GM12892 (cell line): ENCODE data around the gene NUFIP2.
"Not testable (repeated sequence)": the region's sequence is repeated elsewhere in the genome, so short reads cannot be mapped to it uniquely, and the experiment has no call there.

ENCODE experiments used
- DNase-seq: peaks from one replicate; pipeline ENCODE4 v3.0.0; 2011; ENCODE audit not compliant: insufficient read length
- FAIRE-seq: peaks from 2 replicates; lab custom pipeline; 2011; peaks lifted over from hg19 to GRCh38; lab: Jason Lieb, UNC
- POLR2A ChIP-seq: IDR thresholded peaks from 2 replicates; pipeline ENCODE4 v1.6.1; 2011; ENCODE audit warnings: low read depth, low read length, control low read depth
- POLR2AphosphoS5 ChIP-seq: IDR thresholded peaks from 2 replicates; pipeline ENCODE4 v1.6.1; 2011; ENCODE audit warnings: low read depth, low read length, control low read depth
- TAF1 ChIP-seq: IDR thresholded peaks from 2 replicates; pipeline ENCODE4 v1.6.1; 2011; ENCODE audit warnings: low read depth, mild to moderate bottlenecking, control low read depth, low read length, borderline replicate concordance

The NUFIP2 gene

GRCh38 chr17:29225396-29225795 lies 68.6 kb downstream of the NUFIP2 start:
- DNase-seq (no peak), FAIRE-seq (no peak)
- TF ChIP-seq POLR2AphosphoS5 (no peak), TAF1 (no peak), POLR2A (no peak)

- FAIRE-seq, DNase-seq: not testable (repeated sequence)
These were observed 72.6 kb downstream of the NUFIP2 start for GRCh38 chr17:29221338-29221737.

DNA sequence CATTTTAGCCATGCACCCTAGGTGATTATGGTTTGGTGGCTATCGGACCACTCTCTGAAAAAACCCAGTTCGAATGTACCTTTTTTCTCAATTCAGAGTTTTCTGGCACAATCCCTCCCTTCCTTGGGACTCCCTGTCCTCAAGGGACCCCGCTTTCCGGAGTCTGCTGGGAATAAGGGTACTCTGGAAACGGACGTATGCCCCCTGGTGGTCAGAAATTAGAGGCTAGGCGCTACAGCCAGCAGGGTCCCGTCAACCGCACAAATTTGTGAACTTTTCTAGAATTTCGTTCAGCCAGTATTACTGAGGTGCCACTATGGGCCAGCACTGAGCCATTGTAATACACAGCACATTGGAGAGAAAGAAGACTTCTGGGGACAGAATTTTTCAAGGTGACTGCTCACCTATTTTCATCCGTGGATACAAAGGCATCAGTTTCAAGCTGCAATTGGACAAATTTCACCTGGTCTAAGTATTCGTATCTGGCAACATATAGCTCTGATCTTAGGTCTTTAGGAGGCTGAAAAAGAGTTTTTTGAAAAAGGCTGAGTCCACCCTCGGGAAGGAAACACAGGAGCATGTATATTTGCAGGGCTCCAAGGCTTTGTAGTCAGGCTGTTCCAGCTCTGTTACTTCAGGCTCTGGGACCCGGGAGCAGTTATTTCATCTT lies 74.4 kb downstream of the NUFIP2 start:
- no peak for TF ChIP-seq TAF1
- TF ChIP-seq POLR2A, result no peak
- TF ChIP-seq POLR2AphosphoS5, result no peak
- peak; percentile 56 for FAIRE-seq
- peak; percentile 52 for DNase-seq

- FAIRE-seq (no peak), DNase-seq (no peak)
- TF ChIP-seq POLR2A (no peak), TAF1 (no peak), POLR2AphosphoS5 (no peak)
These were observed 77.1 kb downstream of the NUFIP2 start for GRCh38 chr17:29216856-29217255.

DNA sequence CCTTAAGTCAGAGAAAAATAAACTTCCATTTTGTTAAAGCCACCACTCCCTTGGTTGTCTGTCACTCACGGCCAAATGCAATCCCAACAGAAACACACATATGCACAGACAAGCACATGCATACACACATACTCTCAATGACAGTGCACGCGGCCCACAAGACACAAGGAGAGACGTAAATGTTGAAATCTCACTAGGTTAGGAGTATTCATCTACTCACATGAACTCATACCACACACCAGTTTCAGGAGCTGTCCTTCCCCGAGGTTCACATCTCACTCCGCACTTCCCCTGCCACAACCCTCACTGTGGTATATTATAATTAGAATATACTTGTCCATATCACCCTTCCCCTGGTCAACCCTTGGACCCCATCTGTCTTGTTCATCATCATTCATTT lies 77.8 kb downstream of the NUFIP2 start:
- FAIRE-seq (no peak), DNase-seq (no peak)
- no peak for TF ChIP-seq POLR2A
- TF ChIP-seq POLR2AphosphoS5, result no peak
- no peak for TF ChIP-seq TAF1

DNA sequence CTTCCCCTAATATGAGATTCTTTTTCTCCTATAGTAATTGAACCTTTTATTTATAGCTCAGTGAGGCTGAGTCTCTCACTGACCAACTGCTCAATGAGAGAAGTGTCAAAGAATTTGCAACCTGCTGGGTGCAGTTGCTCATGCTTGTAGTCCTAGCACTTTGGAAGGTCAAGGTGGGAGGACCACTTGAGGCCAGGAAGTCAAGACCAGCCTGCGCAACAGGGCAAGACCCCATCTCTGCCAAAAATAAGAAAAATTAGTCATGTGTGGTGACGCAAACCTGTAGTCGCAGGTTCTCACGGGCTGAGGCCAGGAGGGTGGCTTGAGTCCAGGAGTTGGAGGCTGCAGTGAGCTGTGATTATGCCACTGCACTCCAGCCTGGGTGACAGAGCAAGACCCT lies 78.2 kb downstream of the NUFIP2 start:
- TF ChIP-seq POLR2A (no peak), TAF1 (no peak), POLR2AphosphoS5 (no peak)
- DNase-seq, result no peak
- no peak for FAIRE-seq

GRCh38 chr17:29215174-29215573 lies 78.8 kb downstream of the NUFIP2 start:
- FAIRE-seq, result no peak
- TF ChIP-seq TAF1 (no peak), POLR2A (no peak), POLR2AphosphoS5 (no peak)
- no peak for DNase-seq

GRCh38 chr17:29214215-29215146 lies 79.5 kb downstream of the NUFIP2 start:
- FAIRE-seq (no peak), DNase-seq (no peak)
- no peak for TF ChIP-seq POLR2A
- TF ChIP-seq POLR2AphosphoS5, result no peak
- TF ChIP-seq TAF1, result no peak

DNA sequence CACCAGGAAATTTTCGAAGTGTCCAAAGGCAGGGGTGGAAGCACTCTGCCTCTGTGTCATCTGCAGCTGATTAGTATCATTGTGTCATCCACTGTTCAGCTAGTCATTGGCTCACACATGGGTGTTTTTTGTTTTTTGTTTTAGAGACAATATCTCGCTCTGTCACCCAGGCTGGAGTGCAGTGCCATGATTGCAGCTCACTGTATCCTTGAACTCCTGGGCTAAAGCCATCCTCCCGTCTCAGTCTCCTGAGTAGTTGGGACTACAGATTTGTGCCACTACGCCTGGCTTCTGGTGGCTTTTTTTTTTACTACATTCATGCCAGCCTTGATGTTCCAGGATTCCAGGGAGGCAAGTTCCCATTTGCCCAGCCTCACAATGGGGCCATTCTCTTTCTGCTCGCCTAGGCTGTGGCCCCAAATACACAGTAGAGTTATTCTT lies 81.2 kb downstream of the NUFIP2 start:
- TF ChIP-seq POLR2AphosphoS5, result no peak
- no peak for TF ChIP-seq POLR2A
- FAIRE-seq (no peak), DNase-seq (no peak)

DNA sequence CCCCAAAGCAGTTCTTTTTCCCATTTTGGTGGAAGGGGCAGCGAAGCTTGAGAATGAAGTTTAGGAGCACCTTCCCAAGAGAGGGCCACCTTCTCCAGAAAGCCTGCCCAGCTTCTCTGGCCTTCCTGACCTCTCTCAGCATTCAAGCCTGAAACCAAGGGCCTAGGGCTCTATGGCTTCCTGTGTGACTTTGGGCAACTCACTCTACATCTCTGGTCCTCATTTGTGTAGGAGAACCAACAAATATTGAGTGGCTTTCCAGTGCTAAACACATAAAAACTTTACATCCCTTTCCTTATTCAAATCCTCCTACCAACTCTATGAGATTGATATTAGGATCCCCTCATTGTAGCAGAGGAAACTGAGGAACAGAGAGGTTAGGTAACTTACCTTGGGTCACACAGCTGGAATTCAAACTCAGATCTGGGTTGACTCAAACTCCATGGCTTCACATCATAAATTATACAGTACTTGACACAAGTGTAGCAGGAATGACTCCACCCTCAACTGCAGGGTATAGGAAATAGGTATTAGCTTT lies 81.8 kb downstream of the NUFIP2 start:
- DNase-seq (no peak), FAIRE-seq (no peak)
- TF ChIP-seq POLR2A (no peak), TAF1 (no peak), POLR2AphosphoS5 (no peak)

DNA sequence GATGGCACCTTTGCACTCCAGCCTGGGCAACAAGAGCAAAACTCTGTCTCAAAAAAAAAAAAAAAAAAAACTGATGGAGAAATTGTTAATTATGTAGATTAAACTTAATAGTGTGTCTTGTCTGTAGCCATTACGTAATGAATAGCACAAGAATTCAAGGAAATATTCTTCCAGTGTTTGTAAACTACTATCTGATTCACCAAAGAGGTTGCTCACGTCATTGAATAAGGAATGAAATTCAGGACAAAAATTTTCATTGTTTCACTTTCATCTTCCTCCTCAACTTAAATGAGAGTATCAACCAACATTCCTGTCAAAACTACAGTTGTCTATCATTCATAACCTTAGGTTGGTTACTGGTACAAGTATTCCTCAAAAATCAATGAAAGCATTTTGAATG lies 83.1 kb downstream of the NUFIP2 start:
- DNase-seq, result no peak
- FAIRE-seq, result no peak

More for the DNA sequence above, 83.1 kb downstream of the NUFIP2 start:
- no peak for TF ChIP-seq TAF1
- TF ChIP-seq POLR2AphosphoS5, result no peak
- no peak for TF ChIP-seq POLR2A
